Metanephros (tissue), 1 donor: Measurements from ENCODE around the gene CDC23. TPM values are rescaled to one million over a fixed set of nuclear protein-coding genes. Genes with fewer than 3 reads are reported as not detected.

Experiments
- total RNA-seq: library from RNA; depleted of rRNA; stranded (reverse); fragments of >200 nt; gene quantifications from one replicate; pipeline ENCODE4 v1.2.3, GENCODE V29; 2014

CDC23 gene, protein sequence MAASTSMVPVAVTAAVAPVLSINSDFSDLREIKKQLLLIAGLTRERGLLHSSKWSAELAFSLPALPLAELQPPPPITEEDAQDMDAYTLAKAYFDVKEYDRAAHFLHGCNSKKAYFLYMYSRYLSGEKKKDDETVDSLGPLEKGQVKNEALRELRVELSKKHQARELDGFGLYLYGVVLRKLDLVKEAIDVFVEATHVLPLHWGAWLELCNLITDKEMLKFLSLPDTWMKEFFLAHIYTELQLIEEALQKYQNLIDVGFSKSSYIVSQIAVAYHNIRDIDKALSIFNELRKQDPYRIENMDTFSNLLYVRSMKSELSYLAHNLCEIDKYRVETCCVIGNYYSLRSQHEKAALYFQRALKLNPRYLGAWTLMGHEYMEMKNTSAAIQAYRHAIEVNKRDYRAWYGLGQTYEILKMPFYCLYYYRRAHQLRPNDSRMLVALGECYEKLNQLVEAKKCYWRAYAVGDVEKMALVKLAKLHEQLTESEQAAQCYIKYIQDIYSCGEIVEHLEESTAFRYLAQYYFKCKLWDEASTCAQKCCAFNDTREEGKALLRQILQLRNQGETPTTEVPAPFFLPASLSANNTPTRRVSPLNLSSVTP
- total RNA-seq, result 49.3 TPM

DNA sequence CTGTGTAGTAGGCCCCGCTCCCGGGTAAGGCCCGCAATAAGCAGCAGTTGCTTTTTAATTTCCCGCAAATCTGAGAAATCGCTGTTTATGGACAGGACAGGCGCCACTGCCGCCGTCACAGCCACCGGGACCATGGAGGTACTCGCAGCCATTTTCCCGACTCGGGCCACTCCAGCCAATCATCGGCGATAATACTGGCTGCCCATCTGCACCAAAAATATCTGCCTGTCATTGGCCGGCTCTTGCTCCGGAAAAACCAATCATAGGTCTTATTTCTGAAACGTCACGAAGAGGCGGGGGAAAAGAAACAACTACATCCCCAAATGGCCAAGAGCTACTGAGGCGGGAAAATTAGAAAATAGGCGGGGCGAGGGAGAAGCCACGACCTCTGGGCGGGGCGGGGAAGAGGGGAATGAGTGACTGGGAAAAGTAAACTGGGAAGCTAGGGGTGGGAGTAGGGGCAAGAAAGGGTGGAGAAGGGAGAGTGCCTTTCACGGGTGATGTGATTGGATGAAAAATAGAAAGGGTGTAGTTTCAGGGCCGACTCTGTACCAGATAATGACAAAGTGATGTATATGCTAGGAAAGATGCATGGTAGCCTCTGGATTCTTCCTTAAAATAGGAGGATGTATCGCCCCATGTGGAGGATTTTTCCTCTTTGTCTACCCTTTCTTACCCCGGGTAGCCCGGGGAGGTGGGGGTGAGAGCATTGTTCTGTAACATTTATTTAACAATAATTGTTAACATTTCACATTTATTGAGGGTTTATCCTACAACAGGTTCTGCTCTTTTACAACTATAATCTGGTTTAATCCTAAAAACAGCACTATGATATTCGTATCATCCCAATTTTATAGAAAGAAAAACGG lies at the start of gene CDC23:
TSS of gene CDC23 (minus strand) at position 163 of the 869 bp plus-strand sequence. CDS start at position 152, 11 bp downstream.

DNA sequence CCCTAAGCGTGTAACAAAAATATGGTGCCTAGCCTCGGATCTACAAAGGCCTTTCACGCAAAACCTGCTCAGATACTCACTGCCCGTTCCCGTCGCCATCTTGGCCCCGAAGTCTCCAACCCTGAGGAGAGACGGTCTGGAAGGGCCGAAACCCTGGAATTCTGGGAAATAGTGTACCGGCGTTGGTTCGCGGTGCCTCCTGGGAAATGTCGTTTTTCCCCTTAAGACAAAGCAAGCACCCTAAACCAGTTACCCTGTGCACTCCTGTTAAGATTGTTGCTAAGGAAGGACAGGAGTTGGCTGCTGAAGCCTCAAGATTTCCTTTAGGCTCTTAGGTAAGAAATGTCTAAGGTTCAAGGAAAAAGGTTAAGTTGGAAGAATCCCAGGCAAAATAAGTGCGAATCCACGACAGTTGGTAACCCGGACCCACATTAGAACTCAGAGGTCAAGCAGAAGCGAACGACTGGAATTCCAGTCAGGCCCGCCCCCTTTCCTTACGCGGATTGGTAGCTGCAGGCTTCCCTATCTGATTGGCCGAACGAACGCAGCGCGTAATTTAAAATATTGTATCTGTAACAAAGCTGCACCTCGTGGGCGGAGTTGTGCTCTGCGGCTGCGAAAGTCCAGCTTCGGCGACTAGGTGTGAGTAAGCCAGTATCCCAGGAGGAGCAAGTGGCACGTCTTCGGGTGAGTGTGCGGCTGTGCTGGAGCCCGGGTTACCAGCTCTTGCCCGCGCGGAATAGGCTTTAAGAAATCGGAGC lies 34.4 kb downstream of the CDC23 start, which contains the start of the genes BRD8 and KIF20A:
TSS of gene BRD8 (minus strand) at position 115 of the 761 bp plus-strand sequence. CDS start at position 99, 16 bp downstream.
TSS of gene KIF20A (plus strand) at position 597 of the 761 bp plus-strand sequence. CDS start 569 bp downstream, outside the sequence.

DNA sequence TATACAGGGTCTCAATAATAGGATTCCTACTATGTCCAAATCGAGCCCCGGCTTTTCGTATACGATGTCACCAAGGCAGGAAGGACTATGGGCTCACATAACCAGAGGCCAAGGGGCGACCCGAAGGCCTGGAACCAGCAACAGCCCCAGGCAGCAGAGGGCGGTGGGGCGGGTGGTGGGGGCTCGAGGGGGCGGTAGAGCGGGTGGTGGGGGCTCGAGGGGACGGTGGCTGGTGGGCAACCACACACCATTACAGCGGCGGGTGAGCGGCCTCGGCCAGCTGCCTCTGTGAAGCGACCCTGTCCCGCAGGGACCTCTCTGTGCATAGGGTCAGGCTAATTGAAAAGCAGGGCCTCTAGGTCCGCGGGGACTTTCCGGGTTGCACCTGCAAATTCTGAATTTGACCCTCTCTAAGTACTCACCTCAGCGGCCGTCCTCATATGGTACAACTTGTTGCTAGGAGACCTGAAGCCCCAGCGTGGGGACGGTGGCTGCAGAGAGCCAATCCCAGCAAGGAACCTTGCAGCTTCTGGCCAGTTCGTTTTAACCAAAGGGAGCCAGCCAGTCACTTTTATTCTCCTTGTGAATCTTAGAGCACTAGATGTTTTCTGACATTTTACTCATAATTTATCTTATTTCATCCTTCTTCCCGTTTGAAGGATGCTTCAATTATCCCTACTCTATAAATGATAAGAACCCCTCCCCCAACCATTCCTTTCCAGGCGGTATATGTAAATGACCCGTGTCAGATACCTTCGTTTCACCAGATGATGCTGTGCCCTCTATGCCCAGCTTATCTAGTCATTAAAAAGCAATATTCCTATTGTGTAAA lies 74.0 kb downstream of the CDC23 start, which contains the start of gene NME5:
TSS of gene NME5 (minus strand) at position 480 of the 832 bp plus-strand sequence. CDS start 648 bp downstream, outside the sequence.

Other genes with a start within 250 kb of the CDC23 start
- 43.4 TPM for gene FAM13B, start 180.2 kb downstream of the CDC23 start, total RNA-seq
- 0.18 TPM for gene WNT8A, start 129.3 kb downstream of the CDC23 start, total RNA-seq
- 6.9 TPM for gene NME5, start 73.9 kb downstream of the CDC23 start, total RNA-seq
- gene BRD8, start 34.7 kb downstream of the CDC23 start, total RNA-seq, result 66.8 TPM
- 21.8 TPM for gene KIF20A, start 34.2 kb downstream of the CDC23 start, total RNA-seq
- gene GFRA3, start 61.3 kb upstream of the CDC23 start, total RNA-seq, result 0.93 TPM
- 5.1 TPM for gene CDC25C, start 118.5 kb upstream of the CDC23 start, total RNA-seq
- 29.5 TPM for gene FAM53C, start 124.9 kb upstream of the CDC23 start, total RNA-seq
- 92.5 TPM for gene KDM3B, start 139.4 kb upstream of the CDC23 start, total RNA-seq
- gene REEP2, start 225.7 kb upstream of the CDC23 start, total RNA-seq, result 3.0 TPM